GM23248 (cell line): ENCODE results near the gene SEMA5A.

Source experiments
- EZH2 ChIP-seq: fragments of 200-600 bp; sonication (generic); IDR thresholded peaks from 2 replicates; pipeline ENCODE4 v1.6.1; 2018; ENCODE audit warnings: antibody characterized with exemption, mild to moderate bottlenecking; ENCODE audit not compliant: insufficient read depth, poor library complexity, severe bottlenecking
- EZH2phosphoT487 ChIP-seq: fragments of 200-600 bp; sonication (generic); IDR thresholded peaks from 2 replicates; pipeline ENCODE4 v1.6.1; 2018; ENCODE audit warnings: antibody characterized with exemption, moderate library complexity, mild to moderate bottlenecking, low read depth; ENCODE audit not compliant: insufficient read depth

DNA sequence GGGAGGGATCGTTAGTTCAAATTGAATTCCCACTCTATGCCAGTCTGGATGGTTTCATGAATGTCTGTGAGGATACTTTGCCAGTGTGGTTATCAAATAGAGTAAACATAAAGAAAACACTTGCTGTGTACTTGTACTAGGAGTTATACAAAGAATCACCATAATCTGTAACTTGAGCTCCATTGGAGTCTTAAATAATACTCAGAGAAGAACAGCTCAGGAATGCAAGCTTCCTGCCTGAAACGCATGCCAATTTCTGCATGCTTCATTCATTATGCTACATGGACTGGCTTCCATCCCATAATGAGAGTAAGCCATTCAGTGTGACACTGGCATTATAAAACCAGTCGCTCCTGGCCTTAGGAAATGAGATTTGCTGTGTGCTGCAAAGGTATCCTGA, 351.4 kb downstream of the SEMA5A start:
- TF ChIP-seq EZH2 (no peak), EZH2phosphoT487 (no peak)
